GM18502 (cell line): Measurements from ENCODE around the gene AOAH.
A peak's percentile ranks its signal among the peaks of the same experiment; 100 is the strongest.
"Not testable (repeated sequence)": the region's sequence is repeated elsewhere in the genome, so short reads cannot be mapped to it uniquely, and the experiment has no call there.

ENCODE experiments used
- ATAC-seq: cut with Tn5 transposase; IDR thresholded peaks from one replicate; pipeline ENCODE4 v1.9.1; 2021; ENCODE audit warnings: mild to moderate bottlenecking; ENCODE audit not compliant: unreplicated experiment, poor library complexity

Gene AOAH

DNA sequence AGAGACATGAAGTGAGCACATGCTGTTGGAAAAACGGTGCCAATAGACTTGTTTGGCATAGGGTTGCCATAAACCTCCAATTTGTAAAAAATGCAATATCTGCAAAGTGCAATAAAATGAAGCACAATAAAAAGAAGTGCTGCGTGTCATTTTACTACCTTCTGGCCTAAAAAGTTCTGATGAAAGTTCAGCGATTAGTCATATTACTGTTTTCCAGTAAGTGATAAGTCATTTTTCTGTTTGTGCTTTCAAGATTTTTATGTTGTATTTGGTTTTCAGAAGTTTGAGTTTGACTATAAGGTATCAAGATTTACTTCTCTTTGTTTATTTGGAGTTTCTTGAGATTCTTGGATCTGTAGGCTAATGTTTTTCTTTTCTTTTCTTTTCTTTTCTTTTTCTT lies 16.8 kb downstream of the AOAH start:
- ATAC-seq = no peak

- not testable (repeated sequence) for ATAC-seq
Observed at GRCh38 chr7:36703860-36704259, 20.4 kb downstream of the AOAH start.

- ATAC-seq = peak; percentile 84
Observed at GRCh38 chr7:36692456-36692855, 31.8 kb downstream of the AOAH start.

DNA sequence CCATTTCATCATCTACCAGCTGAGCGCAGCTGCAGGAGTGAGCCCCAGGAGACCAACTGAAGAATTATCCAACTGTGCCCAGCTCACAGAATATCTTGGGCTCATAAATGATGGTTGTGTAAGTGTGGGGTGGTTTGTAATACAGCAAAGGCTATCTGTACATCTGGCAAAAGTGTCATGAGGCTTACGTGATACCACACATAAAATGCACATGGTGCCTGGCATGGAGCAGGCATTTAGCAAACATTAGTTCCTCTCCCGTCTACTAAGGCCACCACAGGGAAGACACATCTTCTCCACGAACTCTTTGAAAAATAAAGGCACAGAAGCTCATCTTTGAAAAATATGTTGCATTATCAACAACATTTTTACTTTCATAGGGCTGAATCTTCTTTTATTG lies 32.3 kb downstream of the AOAH start:
- ATAC-seq = no peak

- peak; percentile 54 for ATAC-seq
Observed at GRCh38 chr7:36690514-36691187, 33.6 kb downstream of the AOAH start.

- no peak for ATAC-seq
Observed at GRCh38 chr7:36690041-36690440, 34.3 kb downstream of the AOAH start.

DNA sequence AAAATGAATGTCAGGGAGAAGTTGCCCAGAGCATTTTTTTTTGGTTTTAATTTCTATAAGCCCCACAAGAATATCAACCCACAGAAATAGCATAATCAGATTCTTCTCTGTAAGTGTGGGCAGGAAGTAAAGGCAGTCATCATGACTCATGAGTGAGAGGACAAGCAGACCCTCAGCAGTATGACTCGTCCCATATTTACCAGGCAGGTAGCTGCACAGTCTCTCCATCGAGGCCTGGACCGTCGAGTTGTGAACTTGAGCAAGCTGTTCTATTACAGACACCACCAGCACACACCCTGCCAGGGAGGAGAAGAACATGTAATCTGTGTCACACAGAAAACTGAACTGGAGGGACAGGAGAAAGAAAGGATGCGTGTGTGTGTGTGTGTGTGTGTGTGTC lies 37.8 kb downstream of the AOAH start:
- no peak for ATAC-seq

DNA sequence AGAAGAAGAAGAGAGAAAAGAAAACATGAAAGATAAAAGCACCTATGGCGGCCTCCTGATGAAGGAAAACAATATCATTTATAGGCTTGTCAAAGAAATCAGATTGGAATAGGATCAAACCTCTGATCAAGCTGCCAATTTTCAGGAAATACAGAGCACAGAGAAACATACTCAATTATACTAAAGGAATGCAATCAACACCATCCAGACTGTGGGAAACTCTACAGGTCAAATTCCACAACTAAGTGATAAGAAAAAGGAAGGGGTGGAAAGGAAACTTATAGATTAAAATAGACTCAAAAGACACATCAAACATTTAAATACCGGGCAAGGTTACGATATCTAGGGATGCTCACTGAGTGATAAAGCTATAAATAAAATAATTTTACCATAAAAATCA lies 39.3 kb downstream of the AOAH start:
- ATAC-seq = no peak

DNA sequence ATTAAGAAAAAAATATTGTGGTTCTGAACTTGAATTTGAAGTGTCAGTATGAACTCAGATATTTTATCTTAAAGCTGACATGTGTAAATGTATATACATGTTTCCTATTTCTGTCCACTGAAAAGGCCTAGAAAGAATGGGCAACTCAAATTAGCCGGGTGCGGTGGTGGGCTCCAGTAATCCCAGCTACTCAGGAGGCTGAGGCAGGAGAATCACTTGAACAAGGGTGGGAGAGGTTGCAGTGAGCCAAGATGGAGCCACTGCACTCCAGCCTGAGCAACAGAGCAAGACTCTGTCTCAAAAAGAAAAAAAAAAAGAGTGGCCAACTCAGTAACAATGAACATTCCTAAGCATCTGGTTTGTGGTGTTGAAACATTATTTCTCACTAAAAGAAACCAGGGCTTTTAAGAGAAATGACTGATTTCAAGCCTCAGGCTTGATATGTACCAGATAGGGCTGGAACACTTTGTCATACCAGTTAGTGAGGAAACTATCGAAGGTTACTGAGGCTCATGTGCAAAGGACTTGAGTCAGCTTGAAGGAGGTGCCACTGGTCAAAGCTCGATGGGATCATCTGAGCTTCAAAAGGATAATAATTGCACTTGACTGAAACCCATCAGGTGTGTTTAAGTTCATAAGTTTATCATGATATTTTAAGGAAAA lies 40.5 kb downstream of the AOAH start:
- ATAC-seq = no peak

- no peak for ATAC-seq
Observed at GRCh38 chr7:36683111-36683510, 41.2 kb downstream of the AOAH start.

DNA sequence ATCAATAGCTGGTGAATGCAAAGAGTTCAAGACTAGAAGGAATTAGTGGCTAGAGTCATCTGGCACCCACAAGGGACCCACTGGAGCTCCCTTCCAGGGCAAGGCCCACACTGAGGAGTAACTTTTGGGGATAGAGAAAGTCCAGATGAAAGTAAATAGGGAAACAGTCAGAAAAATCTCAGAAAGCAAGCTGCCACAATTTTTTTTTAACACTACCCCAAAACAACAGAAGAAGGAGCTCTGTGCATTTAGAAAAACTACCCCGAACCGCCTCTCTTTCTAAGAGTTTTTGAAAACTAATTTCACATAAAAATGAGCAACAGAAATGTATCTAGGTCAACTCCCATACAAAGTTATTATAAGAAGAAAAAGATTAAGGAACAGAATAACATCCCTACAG lies 42.2 kb downstream of the AOAH start:
- ATAC-seq = no peak

GRCh38 chr7:36677769-36678437 lies 46.4 kb downstream of the AOAH start:
- ATAC-seq = peak; percentile 51

DNA sequence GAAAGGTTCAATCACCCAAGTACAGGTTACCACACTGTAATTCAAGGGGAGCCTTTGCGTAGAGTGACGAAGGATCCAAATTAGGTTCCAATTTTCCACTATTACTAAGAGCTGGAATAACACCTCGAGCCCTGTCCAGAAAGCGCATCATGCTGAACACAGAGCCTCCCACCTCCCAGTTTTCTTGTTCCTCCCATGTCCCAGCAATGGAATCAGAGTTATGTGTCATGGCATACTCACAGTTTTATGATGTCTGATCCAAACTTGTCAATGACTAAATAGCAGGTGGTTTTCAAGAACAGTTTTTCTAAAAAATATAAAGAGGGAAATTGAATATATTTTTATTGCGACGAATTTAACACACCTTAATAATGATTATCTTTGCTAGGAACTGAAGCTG lies 50.6 kb downstream of the AOAH start:
- no peak for ATAC-seq

DNA sequence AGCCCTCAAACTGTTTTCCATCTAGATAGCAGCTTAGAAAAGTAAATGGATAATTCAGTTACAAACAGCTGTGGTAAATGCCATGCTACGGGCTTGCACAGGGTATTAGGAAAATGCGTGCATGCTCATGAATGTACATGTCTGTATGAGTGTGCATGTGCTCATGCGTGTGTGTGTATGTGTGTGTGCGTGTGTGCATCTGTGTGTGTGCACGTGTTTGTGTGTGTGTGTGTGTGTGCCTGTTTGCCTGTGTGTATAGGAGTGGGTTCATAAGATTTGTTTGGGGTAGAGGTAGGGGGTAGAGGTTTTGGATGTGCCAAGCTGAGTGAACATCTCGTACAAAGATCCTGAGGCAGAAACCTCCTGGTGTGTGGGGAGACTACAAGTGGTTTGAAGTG lies 52.9 kb downstream of the AOAH start:
- no peak for ATAC-seq

GRCh38 chr7:36670585-36671431 lies 53.5 kb downstream of the AOAH start:
- peak; percentile 79 for ATAC-seq

GRCh38 chr7:36668750-36669149 lies 55.5 kb downstream of the AOAH start:
- ATAC-seq = no peak

- ATAC-seq = no peak
Observed at GRCh38 chr7:36668080-36668479, 56.2 kb downstream of the AOAH start.

GRCh38 chr7:36667007-36667745 lies 57.1 kb downstream of the AOAH start:
- no peak for ATAC-seq

DNA sequence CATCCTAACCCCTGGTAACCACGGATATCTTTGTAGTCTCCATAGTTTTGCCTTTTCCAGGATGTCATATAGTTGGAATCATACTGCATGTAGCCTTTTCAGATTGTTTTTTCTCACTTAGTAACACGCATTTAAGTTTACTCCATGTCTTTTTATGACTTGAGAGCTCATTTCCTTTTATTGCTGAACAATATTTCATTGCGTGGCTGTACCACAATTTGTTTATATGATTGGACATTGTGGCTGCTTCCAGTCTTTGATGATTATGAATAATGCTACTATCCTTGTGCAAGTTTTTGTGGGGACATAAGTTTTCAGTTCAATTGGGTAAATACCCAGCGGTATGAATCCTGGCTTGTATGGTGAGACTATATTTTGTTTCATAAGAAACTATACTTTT lies 60.8 kb downstream of the AOAH start:
- ATAC-seq = no peak
